ENCODE data around the gene POLD4.
"Not testable (repeated sequence)": the region's sequence is repeated elsewhere in the genome, so short reads cannot be mapped to it uniquely, and the experiment has no call there.

Gene POLD4

GRCh38 chr11:67352546-67353316 is 615 bp downstream of the POLD4 start:
- no peak for DNase-seq (ENCODE audit: low read depth)

DNA sequence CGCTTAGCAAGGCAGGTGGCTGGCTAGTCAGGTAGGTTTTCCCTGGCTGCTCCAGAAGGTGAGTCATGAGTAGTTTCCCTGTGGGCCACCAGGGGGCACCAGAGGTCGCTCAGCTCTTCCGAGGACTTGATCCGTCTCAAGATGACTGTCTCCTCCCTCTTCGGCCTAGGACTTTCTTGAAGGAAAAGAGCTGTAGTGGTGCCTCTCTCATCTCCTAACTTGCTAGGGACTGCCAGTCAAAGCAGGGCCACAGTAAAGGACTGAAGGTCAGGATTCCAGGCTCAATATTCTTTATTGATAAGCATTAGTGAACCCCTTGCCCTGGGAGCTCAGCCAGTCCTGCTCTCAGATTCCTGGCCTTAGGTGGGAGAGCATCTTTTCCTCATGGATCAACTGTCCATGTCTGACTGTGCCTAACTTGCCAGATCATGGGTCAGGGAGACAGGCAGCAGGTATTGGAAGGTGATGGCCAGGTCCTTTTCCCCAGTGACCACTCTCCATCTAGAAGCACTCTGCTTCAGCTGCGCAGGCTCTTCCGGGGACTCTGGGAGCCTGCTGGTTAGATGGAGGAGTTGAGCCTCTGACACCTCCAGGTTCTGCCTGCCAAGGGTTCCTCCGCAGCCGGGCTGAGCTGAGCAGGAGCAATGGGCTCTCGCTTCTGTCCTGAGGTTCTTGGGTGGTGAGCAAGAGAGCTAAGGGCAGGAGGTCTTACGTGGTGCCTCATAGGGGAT is 1.9 kb downstream of the POLD4 start:
- DNase-seq (ENCODE audit: low read depth) = peak; percentile 46

GRCh38 chr11:67349928-67350465 is 3.3 kb downstream of the POLD4 start:
- no peak for DNase-seq (ENCODE audit: low read depth)

DNA sequence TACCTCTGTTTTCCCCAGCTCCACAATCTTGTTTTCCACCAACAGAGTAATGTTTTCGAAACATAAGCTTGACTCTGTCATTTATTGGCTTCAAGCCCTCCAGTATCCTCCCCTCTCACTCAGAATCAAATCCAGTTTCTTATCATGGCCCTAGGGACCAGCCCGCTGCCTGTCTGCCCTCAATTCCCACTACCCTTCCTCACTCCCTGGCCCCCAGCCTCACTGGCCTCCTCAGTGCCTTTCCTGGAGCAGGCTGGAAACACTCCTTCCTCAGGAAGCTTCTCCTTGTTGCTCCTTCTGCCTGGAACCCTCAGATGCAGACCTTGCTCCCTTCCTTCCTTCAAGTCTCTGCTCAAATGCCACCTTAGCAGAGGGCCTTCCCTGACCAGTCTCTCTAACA is 3.9 kb downstream of the POLD4 start:
- no peak for DNase-seq (ENCODE audit: low read depth)

DNA sequence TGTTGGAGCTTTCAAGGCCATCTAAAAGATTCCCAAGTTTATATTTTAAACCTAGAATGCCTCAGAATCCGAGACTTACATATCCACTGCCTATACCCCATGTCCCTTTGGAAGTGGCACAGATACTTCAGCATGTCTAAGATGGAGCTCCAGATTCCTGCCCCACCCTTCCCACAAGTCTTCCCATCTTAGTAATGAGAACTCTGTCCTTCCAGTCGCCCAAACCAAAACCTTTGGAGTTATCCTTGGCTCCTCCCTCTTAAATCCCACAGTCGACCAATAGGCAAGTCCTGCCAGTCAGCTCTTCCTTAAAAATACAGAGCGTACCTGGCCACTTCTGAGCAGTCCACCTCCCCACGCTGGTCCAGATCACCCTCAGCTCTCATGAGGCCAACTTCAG is 4.3 kb downstream of the POLD4 start:
- DNase-seq (ENCODE audit: low read depth) = no peak

- no peak for DNase-seq (ENCODE audit: low read depth)
These were observed 5.2 kb downstream of the POLD4 start for GRCh38 chr11:67347964-67348749.

DNA sequence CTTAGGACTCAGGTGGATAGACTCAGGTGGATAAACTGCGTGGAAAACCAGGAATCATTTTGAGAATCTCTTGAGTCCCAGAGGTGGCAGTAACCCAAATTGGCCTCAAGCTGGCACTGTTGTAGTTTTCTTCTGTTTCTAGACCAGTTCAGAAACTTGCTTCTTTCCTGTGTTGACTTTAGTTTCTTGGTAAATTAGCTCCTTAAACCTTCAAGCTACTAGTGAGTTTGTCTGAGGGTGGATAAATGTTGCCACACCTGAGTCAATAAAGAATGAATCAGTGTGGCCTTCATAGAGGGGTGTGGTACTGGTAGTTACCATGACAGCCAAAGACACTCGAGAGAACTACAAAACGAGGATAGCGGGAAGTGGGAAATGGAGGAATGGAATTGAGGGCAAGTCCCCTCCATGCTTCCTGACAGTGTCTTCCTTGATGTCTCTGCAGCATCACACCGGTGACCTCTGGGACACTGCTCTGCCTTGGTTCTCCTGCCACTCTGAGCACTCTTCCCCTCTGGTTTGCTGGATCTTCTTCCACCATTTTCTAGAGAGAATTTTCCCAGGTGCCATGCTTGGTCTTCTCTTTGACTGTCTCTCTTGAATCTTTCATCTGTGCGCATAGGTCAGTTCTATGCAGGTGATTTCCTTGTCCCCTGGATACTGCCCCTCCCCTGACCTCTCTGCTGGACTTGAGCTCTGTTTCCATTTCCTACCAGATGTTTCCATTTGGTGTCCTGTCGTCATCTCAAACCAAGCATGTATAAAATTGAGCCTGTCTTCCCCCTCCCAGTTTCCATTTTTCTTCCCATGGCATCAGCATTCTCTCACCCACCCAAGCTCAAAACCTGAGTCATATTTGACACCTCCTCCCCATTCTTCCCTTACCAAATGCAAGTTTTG is 7.2 kb downstream of the POLD4 start:
- no peak for DNase-seq (ENCODE audit: low read depth)

GRCh38 chr11:67345247-67345919 is 8.0 kb downstream of the POLD4 start:
- DNase-seq (ENCODE audit: low read depth) = no peak

DNA sequence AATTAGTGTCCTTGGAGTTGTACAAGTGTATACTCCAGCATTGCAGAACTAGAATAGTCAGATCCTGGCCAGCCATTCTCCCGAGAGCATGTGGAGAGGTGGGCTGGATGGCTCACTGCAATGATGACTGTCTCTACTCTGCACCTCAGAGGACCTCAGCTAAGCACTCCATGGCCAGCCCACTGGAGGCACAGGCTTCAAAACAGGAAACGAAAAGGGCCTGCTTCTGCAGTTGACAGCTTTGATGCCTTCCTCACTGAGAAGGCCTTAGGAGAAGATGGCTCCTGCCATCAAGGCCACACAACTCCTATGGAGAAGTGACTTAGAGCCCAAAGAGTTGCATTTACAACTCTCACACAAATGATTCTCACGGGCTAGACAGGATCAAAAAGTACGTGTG is 9.1 kb downstream of the POLD4 start:
- DNase-seq (ENCODE audit: low read depth) = no peak

GRCh38 chr11:67337257-67337656 is 16.1 kb downstream of the POLD4 start:
- DNase-seq (ENCODE audit: low read depth) = no peak

- DNase-seq (ENCODE audit: low read depth) = no peak
These were observed 21.2 kb downstream of the POLD4 start for GRCh38 chr11:67332081-67332691.

DNA sequence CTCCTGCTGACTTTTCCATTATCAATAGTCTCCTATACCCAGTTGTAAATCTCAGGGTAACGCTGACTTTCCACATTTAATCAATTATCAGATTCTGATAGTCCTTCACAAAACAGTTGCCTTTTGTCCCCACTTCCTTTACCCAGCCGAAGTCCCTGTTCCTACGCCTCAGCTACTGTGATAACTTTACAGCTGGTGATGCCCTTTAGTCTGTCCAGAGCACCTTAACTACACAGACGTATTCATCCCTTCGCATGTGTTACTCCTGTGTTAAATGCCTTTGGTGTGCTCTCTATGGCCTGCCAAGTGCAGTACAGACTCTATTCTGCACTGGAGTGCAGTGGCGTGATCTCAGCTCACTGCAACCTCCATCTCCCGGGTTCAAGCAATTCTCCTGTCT is 29.8 kb downstream of the POLD4 start:
- DNase-seq (ENCODE audit: low read depth) = no peak

GRCh38 chr11:67322049-67322448 is 31.3 kb downstream of the POLD4 start:
- DNase-seq (ENCODE audit: low read depth) = no peak

- DNase-seq (ENCODE audit: low read depth) = no peak
These were observed 32.0 kb downstream of the POLD4 start for GRCh38 chr11:67321313-67321871.

DNA sequence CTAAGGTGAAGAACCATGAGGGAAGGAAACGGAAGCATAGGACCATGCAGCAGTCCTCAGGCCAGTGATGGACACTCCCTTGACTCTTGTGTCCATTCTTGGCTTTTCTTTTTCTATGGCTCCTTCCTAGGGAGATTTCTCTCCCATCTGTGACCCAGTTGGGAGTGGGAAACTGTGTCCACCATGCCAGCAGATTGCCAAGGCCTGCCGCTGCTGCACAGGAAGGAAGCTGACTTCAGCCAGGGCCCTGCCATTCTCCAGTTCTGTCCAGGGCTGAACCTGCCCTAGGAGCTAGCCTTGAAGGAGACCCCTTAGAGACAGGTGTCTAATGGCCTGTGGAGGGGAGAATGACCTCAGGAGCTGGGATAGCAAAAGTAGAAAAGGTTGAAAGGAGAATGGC is 32.7 kb downstream of the POLD4 start:
- no peak for DNase-seq (ENCODE audit: low read depth)

- no peak for DNase-seq (ENCODE audit: low read depth)
These were observed 33.3 kb downstream of the POLD4 start for GRCh38 chr11:67320011-67320410.

- not testable (repeated sequence) for DNase-seq (ENCODE audit: low read depth)
These were observed 34.5 kb downstream of the POLD4 start for GRCh38 chr11:67318876-67319275.

DNA sequence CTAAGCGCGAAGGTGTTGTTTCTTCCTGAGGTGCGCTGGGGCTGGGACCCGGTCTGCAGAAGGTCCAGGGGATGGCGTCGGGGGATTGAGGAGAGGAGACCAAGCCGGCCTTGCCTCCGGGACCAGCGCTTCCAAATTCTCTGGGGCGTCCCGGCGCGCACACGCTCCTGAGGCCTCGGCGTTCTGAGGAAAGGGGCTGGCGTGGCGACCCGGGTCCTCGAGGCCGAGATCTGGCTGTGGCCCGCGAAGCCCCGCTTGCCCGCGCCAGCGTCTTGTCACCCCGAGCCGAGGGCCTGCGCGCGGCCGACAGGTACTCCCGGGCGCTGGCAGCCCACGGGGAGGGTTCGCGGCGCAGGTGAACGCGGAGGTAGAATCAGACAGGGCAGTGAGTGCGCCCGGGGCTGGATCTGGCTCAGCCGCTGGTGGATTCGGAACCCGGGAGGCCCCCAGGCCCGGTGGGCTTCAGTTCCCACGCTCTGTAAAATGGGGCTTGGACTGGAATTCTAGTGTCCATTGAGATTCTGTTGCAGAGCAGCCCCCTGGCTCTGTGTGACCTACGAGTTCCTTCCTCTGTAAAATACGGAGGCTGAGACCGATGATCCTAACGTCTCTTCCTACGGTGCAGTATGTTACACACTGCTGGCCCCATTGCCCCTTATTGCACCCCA is 35.3 kb downstream of the POLD4 start:
- DNase-seq (ENCODE audit: low read depth) = no peak

GRCh38 chr11:67317205-67317887 is 36.0 kb downstream of the POLD4 start:
- DNase-seq (ENCODE audit: low read depth) = peak; percentile 99

All from activated T-cell treated with anti-CD3 and anti-CD28 coated beads for 24 hours (primary cell).